HAP-1 (cell line): ENCODE results near the gene ACTA1.
"Not testable (repeated sequence)": the region's sequence is repeated elsewhere in the genome, so short reads cannot be mapped to it uniquely, and the experiment has no call there.

Experiments
- DNase-seq, 2 experiments: peaks; one replicate each; pipeline ENCODE4 v3.0.0-alpha.2; 2016 to 2020; ENCODE audit warnings: low spot score in 2 of 2
- H3K27me3 ChIP-seq: fragments of 250-450 bp; sonication (Bioruptor Pico); 2 replicates; pipeline ENCODE4 v1.5.1; 2020; ENCODE audit warnings: low read depth, mild to moderate bottlenecking, moderate library complexity
- H3K36me3 ChIP-seq: fragments of 250-450 bp; sonication (Bioruptor Pico); replicated peaks from 2 replicates; pipeline ENCODE4 v1.5.1; 2020; ENCODE audit warnings: mild to moderate bottlenecking
- H3K4me1 ChIP-seq: fragments of 250-450 bp; sonication (Bioruptor Pico); 2 replicates; pipeline ENCODE4 v1.5.1; 2020; ENCODE audit warnings: mild to moderate bottlenecking
- H3K4me3 ChIP-seq: fragments of 250-450 bp; sonication (Bioruptor Pico); 2 replicates; pipeline ENCODE4 v1.5.1; 2020; ENCODE audit warnings: mild to moderate bottlenecking, moderate library complexity
- H3K9me3 ChIP-seq: fragments of 250-450 bp; sonication (Bioruptor Pico); 2 replicates; pipeline ENCODE4 v1.5.1; 2020; ENCODE audit warnings: mild to moderate bottlenecking, moderate library complexity
- in situ Hi-C: fragments of 300-500 bp; cut with MboI; formaldehyde crosslinking; loops from 3 replicates; pipeline ENCODE4 v1.14.3; 2020; ENCODE audit warnings: low sequenced_read_pairs, inconsistent platforms, mixed read lengths

Gene ACTA1

DNA sequence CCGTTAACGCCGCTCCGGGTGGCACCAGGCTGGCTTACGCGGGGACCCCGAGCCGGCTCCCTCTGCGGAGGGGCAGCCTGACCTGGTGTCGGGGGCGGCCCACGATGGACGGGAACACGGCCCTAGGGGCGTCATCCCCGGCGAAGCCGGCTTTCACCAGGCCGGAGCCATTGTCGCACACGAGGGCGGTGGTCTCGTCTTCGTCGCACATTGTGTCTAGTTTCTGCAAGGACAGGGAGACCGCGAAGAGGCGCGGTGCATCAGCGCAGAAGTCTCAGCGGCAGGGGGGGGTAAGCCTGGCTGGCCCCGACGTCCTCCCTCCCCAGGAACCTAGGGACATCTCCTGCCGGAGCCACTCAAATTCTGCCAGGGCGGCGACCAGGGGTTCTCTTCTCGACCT, 989 bp downstream of the ACTA1 start:
- Histone ChIP-seq H3K36me3 (no peaks in the 10 kb centered on the region), H3K4me3 (no peak overlapping the region), H3K9me3 (no peaks in the 10 kb centered on the region), H3K27me3 (0 out of 2 replicates have a peak, but pooled peaks cover 6% of the 10 kb centered on the region), H3K4me1 (no peaks in the 10 kb centered on the region)
- in situ Hi-C loops, result no loop called here
- no peak for DNase-seq

DNA sequence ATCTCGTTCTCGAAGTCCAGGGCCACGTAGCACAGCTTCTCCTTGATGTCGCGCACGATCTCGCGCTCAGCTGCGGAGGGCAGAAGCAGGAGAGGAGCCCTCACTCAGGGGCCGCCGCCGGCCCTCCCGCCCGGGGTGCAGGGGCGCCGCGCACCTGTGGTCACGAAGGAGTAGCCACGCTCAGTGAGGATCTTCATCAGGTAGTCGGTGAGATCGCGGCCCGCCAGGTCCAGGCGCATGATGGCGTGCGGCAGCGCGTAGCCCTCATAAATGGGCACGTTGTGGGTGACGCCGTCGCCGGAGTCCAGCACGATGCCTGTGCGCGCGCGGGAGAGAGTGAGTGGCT, 1.8 kb downstream of the ACTA1 start:
- no peak for DNase-seq
- no peak overlapping the region for H3K4me3 ChIP-seq
- in situ Hi-C loops, result no loop called here

DNA sequence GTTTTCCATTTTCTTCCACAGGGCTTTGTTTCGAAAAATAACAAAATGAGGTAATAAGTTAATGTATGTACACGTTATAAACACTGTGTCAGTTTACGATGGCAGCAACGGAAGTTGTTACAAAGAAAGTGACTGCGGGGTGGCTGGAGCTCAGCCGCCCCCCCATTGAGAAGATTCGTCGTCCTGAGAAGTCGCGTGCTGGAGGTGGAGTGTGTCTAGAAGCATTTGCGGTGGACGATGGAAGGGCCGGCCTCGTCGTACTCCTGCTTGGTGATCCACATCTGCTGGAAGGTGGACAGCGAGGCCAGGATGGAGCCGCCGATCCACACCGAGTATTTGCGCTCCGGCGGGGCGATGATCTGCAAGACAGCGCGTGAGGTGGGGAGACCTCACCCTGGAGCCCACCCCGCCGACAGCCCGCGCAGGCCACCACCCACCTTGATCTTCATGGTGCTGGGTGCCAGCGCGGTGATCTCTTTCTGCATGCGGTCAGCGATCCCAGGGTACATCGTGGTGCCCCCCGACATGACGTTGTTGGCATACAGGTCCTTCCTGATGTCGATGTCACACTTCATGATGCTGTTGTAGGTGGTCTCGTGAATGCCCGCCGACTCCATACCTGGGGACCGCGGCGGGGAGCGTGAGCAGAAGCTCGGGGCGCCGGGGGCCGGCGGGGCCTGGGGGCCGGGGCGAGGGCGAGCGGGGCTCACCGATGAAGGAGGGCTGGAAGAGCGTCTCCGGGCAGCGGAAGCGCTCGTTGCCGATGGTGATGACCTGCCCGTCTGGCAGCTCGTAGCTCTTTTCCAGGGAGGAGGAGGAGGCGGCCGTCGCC, 2.4 kb downstream of the ACTA1 start:
- Histone ChIP-seq H3K9me3 (no peaks in the 10 kb centered on the region), H3K36me3 (no peaks in the 10 kb centered on the region), H3K27me3 (0 out of 2 replicates have a peak, but pooled peaks cover 6% of the 10 kb centered on the region), H3K4me3 (no peak overlapping the region), H3K4me1 (no peaks in the 10 kb centered on the region)
- no peak for DNase-seq
- in situ Hi-C loops, result no loop called here

More for the DNA sequence above, 1.8 kb downstream of the ACTA1 start:
- H3K27me3 ChIP-seq, result 0 out of 2 replicates have a peak, but pooled peaks cover 6% of the 10 kb centered on the region
- H3K36me3 ChIP-seq, result no peaks in the 10 kb centered on the region
- no peaks in the 10 kb centered on the region for H3K9me3 ChIP-seq
- no peaks in the 10 kb centered on the region for H3K4me1 ChIP-seq

GRCh38 chr1:229430761-229431283, 3.1 kb downstream of the ACTA1 start:
- Histone ChIP-seq H3K36me3 (no peaks in the 10 kb centered on the region), H3K4me3 (no peak overlapping the region), H3K4me1 (no peaks in the 10 kb centered on the region), H3K9me3 (no peaks in the 10 kb centered on the region), H3K27me3 (0 out of 2 replicates have a peak, but pooled peaks cover 6% of the 10 kb centered on the region)
- in situ Hi-C loops, result no loop called here
- peak; percentile 26 to 78 for DNase-seq

DNA sequence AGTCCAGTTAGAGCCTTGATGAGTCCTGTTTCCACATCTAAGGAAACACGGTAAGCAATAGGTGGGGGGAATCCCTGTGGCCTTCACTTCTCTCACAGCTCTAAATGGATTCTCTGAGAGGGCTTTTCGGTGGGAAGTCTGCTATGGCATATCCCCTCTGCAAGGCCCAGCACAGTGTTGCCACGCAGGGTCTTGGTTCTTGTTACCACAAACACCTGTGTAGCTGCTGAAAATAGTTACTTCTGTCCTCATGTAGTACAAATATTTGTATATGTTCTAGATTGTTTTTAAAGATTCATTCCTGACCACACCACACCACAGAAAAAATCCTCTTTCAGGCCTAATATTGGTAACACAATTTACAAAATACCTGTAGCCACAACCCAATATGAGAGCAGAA, 5.6 kb downstream of the ACTA1 start:
- in situ Hi-C loops, result no loop called here
- Histone ChIP-seq H3K4me3 (no peak overlapping the region), H3K4me1 (no peaks in the 10 kb centered on the region), H3K36me3 (no peaks in the 10 kb centered on the region), H3K9me3 (no peaks in the 10 kb centered on the region), H3K27me3 (0 out of 2 replicates have a peak, but pooled peaks cover 5% of the 10 kb centered on the region)
- no peak for DNase-seq

DNA sequence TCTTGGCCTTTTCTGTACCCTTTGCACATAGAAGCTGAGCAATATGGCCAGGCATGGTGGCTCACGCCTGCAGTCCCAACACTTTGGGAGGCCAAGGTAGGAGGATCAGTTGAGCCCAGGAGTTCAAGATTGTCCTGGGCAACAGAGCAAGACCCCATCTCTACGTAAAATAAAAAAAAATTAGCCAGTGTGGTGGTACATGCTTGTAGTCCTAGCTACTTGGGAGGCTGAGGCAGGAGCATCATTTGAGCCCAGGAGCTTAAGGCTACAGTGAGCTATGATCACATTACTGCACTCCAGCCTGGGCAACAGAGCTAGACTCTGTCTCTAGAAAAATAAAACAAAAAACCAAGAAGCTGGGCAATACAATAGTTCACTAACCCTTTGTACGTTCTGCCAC, 6.3 kb downstream of the ACTA1 start:
- DNase-seq, result no peak
- no peaks in the 10 kb centered on the region for H3K9me3 ChIP-seq
- H3K4me1 ChIP-seq, result no peaks in the 10 kb centered on the region
- no peaks in the 10 kb centered on the region for H3K36me3 ChIP-seq
- in situ Hi-C loops, result no loop called here
- 0 out of 2 replicates have a peak, but pooled peaks cover 5% of the 10 kb centered on the region for H3K27me3 ChIP-seq
- H3K4me3 ChIP-seq, result no peak overlapping the region

- Histone ChIP-seq H3K27me3 (0 out of 2 replicates have a peak, but pooled peaks cover 5% of the 10 kb centered on the region), H3K36me3 (no peaks in the 10 kb centered on the region), H3K4me3 (no peak overlapping the region), H3K9me3 (no peaks in the 10 kb centered on the region), H3K4me1 (no peaks in the 10 kb centered on the region)
- DNase-seq, result no peak
- in situ Hi-C loops, result no loop called here
Observed at GRCh38 chr1:229425564-229426159, 8.2 kb downstream of the ACTA1 start.

- H3K4me3 ChIP-seq, result no peak overlapping the region
- 0 out of 2 replicates have a peak, but pooled peaks cover 5% of the 10 kb centered on the region for H3K27me3 ChIP-seq
- no peaks in the 10 kb centered on the region for H3K4me1 ChIP-seq
- no peaks in the 10 kb centered on the region for H3K36me3 ChIP-seq
- in situ Hi-C loops, result no loop called here
- no peaks in the 10 kb centered on the region for H3K9me3 ChIP-seq
- no peak for DNase-seq
Observed at GRCh38 chr1:229420765-229421164, 13.1 kb downstream of the ACTA1 start.

DNA sequence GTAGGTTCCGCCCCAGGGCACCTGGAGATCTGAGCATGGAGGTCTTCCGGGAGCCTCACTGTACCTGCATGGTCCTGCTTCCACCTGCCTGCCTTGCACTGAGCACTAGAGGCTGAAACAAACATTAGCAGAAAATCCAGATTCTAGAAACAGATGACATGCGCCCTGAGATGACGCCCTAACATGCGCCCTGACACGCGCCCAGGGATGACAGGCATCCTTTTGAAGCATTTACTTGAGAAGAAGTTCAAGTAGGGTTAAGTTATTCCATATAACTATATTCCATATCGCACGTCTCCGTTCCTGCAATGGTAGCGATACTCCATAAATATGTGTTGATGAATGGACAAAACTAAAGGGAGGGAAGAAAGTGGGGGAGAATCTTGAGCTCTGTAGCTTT, 13.7 kb downstream of the ACTA1 start:
- H3K4me3 ChIP-seq, result no peak overlapping the region
- DNase-seq, result no peak
- 0 out of 2 replicates have a peak, but pooled peaks cover 5% of the 10 kb centered on the region for H3K27me3 ChIP-seq
- in situ Hi-C loops, result no loop called here
- no peaks in the 10 kb centered on the region for H3K36me3 ChIP-seq
- H3K4me1 ChIP-seq, result no peaks in the 10 kb centered on the region
- H3K9me3 ChIP-seq, result no peaks in the 10 kb centered on the region

DNA sequence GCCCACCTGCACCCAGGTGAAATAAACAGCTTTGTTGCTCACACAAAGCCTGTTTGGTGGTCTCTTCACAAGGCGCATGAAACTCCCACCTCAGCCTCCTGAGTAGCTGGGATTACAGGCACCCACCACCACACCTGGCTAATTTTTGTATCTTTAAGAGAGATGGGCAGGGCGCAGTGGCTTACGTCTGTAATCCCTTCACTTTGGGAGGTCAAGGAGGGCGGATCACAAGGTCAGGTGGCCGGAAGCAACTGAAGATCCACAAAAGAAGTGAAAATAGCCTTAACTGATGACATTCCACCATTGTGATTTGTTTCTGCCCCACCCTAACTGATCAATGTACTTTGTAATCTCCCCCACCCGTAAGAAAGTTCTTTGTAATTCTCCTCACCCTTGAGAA, 15.3 kb downstream of the ACTA1 start:
- H3K36me3 ChIP-seq, in situ Hi-C loops, H3K27me3 ChIP-seq, DNase-seq, H3K9me3 ChIP-seq, H3K4me1 ChIP-seq, H3K4me3 ChIP-seq: not testable (repeated sequence)

DNA sequence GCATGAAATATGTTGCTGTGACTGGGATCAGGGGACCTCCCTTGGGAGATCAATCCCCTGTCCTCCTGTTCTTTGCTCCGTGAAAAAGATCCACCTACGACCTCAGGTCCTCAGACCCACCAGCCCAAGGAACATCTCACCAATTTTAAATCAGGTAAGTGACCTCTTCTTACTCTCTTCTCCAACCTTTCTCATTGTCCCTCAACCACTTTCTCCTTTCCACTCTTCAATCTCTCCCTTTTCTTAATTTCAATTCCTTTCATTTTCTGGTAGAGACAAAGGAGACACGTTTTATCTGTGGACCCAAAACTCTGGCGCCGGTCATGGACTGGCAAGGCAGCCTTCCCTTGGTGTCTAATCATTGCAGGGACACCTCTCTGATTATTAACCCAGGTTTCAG, 21.1 kb downstream of the ACTA1 start:
- in situ Hi-C loops, H3K4me3 ChIP-seq, H3K27me3 ChIP-seq, H3K36me3 ChIP-seq, H3K9me3 ChIP-seq, DNase-seq, H3K4me1 ChIP-seq: not testable (repeated sequence)

DNA sequence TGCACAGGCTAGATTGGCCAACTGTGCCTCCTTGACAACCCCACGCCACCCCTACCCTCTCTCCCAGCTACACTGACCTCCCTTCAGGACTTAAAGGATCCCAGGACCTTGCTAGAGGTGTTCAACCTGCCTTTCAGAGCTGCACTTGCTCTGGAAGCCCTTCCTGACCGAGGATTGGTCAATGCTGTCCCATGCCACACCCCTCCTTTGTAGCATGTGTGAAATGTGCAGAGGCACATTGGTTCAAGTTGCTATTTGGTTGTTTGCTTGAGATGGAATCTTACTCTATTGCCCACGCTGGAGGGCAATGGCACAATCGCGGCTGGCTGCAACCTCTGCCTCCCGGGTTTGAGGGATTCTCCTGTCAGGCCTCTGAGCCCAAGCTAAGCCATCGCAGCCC, 21.8 kb downstream of the ACTA1 start:
- in situ Hi-C loops, result no loop called here
- no peaks in the 10 kb centered on the region for H3K27me3 ChIP-seq
- no peaks in the 10 kb centered on the region for H3K36me3 ChIP-seq
- no peaks in the 10 kb centered on the region for H3K4me1 ChIP-seq
- no peak overlapping the region for H3K4me3 ChIP-seq
- H3K9me3 ChIP-seq, result no peaks in the 10 kb centered on the region
- no peak for DNase-seq

DNA sequence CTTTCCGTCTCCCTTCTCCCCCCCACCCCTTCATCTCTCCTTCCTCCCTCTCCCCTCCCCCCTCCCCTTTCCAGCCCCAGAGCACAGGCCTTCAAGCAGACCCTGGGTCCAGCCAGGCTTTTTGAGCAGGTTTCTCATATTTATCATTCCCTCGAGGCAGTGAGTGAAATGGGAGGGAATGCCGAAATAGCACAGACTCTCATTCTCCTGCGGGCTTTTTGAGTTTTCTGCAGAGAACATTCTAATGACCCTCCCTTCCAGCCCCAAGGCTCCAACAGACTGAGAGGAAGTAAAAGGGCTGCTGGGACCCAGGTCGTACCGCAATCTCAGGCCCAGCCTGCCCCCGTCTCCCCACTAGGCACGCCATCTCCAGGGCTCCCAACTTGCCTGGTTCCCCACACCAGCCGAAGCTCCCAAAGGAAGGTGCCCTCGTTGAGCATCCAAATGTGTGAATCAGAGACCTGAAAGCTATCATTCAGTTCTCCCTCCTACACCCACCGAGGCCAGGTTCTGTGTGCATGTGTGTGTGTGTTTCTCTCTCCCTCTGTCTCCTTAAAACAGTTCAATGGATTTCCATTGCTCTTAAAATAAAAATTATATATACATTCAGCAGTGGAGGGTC, 22.3 kb downstream of the ACTA1 start:
- H3K4me3 ChIP-seq, result no peak overlapping the region
- no peaks in the 10 kb centered on the region for H3K27me3 ChIP-seq
- H3K9me3 ChIP-seq, result no peaks in the 10 kb centered on the region
- DNase-seq, result no peak
- H3K36me3 ChIP-seq, result no peaks in the 10 kb centered on the region
- H3K4me1 ChIP-seq, result no peaks in the 10 kb centered on the region
- in situ Hi-C loops, result no loop called here
